Adrenal gland (tissue), 12 donors: ENCODE measurements around the gene MLC1. TPM values are rescaled to one million over a fixed set of nuclear protein-coding genes. Genes with fewer than 3 reads are reported as not detected.

ENCODE experiments used
- DNase-seq, 7 donors: peaks; one replicate each; pipeline ENCODE4 v3.0.0-alpha.2; 2019 to 2020
- H3K27ac ChIP-seq, 5 donors: fragments of 200-600 bp; sonication (generic) in 4 of 5; 1 replicate in 3 of 5; 2 replicates in 2 of 5; pipeline versions ENCODE4 v1.5.1 to v1.8.0; 2016 to 2020; ENCODE audit warnings: mild to moderate bottlenecking in 1 of 5
- H3K27me3 ChIP-seq: fragments of 200-600 bp; 2 replicates; pipeline ENCODE4 v1.8.0; 2021
- H3K36me3 ChIP-seq, 2 donors: fragments of 200-600 bp; replicated peaks in 1 of 2; 1 replicate in 1 of 2; 2 replicates in 1 of 2; pipeline versions ENCODE4 v1.5.1 to v1.8.0; 2018 to 2022
- H3K4me1 ChIP-seq, 2 donors: fragments of 200-600 bp; replicated peaks in 1 of 2; 1 replicate in 1 of 2; 2 replicates in 1 of 2; pipeline versions ENCODE4 v1.5.1 to v1.8.0; 2018 to 2021
- H3K4me3 ChIP-seq, 4 donors: fragments of 200-600 bp; sonication (generic) in 3 of 4; one replicate each; pipeline ENCODE4 v1.5.1; 2016 to 2018
- H3K9me3 ChIP-seq, 3 donors: fragments of 200-600 bp; sonication (generic) in 1 of 3; replicated peaks in 1 of 3; 1 replicate in 2 of 3; 2 replicates in 1 of 3; pipeline versions ENCODE4 v1.5.1 to v1.8.0; 2016 to 2021
- POLR2A ChIP-seq, 2 donors: fragments of 450-650 bp; IDR thresholded peaks; one replicate each; pipeline ENCODE4 v1.6.1; 2017; ENCODE audit warnings: antibody characterized with exemption in 2 of 2, mild to moderate bottlenecking in 2 of 2, moderate library complexity in 1 of 2
- WGBS, 4 donors: extraction: QIAGEN DNeasy Blood & Tissue Kit in 2 of 4; methylation state at CpG; one replicate each; pipeline versions ENCODE4 v1.1.5 to v1.1.7; 2013 to 2017; 5-methylcytosine and 5-hydroxymethylcytosine counted together
- intact Hi-C, 2 donors: fragments of 100-400 bp; cut with DNase I; formaldehyde crosslinking; loops; one replicate each; pipeline versions ENCODE4 v1.14.1 to v1.15.0; 2022 to 2023
- polyA plus RNA-seq, 3 donors: library from polyadenylated mRNA; stranded (reverse); fragments of 200-250 nt in 2 of 3; fragments of 350-450 nt in 1 of 3; fragmentation: Illumina TruSeq in 1 of 3; extraction: RNeasy Lipid Tissue Mini Kit (QIAGEN cat#74804) in 1 of 3; gene quantifications; one replicate each; pipeline ENCODE4 v1.2.3, GENCODE V29; 2013 to 2014
- total RNA-seq, 9 donors: library from RNA; depleted of rRNA in 4 of 9; stranded (reverse); fragments of >200 nt in 4 of 9; fragments of 120-200 nt in 1 of 9; fragmentation: NEBNext Ultra II Directional in 1 of 9; extraction: Animal tissue kit (Norgen Biotek cat#: 25700) in 1 of 9; gene quantifications; one replicate each; pipeline versions ENCODE4 v1.1.0 to v1.2.4, GENCODE V29; 2013 to 2023
- TF ChIP-seq, protein P1 (sequence below), 6 experiments: fragments of 450-650 bp in 4 of 6; fragments of 200-600 bp in 2 of 6; sonication (generic) in 1 of 6; IDR thresholded peaks; 1 replicate in 5 of 6; 2 replicates in 1 of 6; pipeline versions ENCODE4 v1.5.1 to v1.8.0; 2016 to 2021; ENCODE audit warnings: antibody characterized with exemption in 6 of 6, mild to moderate bottlenecking in 2 of 6, moderate library complexity in 1 of 6
- donor health status: healthy with polysubstance abuse.
- donor health status: Bipolar disorder and iron deficiency.
- donor health status: DM: yes; HTN: yes; CAD: no.
- donor health status: DM: no; HTN: no; CAD: no.
- donor health status: DM: no; HTN: no; CAD: no.
- donor health status: DM: yes; HTN: yes; CAD: no.

MLC1 gene
- total and polyA plus RNA-seq, 12 donors = 0.03 to 0.22 TPM; not detected in 10

- H3K9me3 ChIP-seq = no peaks in the 10 kb centered on the region
- H3K27ac ChIP-seq = no peak overlapping the region
- no peak overlapping the region for H3K4me3 ChIP-seq
- TF ChIP-seq POLR2A (IDR thresholded peaks at IDR 0.05) = no peak
- TF ChIP-seq, protein P1, sequence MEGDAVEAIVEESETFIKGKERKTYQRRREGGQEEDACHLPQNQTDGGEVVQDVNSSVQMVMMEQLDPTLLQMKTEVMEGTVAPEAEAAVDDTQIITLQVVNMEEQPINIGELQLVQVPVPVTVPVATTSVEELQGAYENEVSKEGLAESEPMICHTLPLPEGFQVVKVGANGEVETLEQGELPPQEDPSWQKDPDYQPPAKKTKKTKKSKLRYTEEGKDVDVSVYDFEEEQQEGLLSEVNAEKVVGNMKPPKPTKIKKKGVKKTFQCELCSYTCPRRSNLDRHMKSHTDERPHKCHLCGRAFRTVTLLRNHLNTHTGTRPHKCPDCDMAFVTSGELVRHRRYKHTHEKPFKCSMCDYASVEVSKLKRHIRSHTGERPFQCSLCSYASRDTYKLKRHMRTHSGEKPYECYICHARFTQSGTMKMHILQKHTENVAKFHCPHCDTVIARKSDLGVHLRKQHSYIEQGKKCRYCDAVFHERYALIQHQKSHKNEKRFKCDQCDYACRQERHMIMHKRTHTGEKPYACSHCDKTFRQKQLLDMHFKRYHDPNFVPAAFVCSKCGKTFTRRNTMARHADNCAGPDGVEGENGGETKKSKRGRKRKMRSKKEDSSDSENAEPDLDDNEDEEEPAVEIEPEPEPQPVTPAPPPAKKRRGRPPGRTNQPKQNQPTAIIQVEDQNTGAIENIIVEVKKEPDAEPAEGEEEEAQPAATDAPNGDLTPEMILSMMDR (IDR thresholded peaks at IDR 0.05) = no peak
- H3K27me3 ChIP-seq = peaks cover 41% of the 10 kb centered on the region
- no peak for DNase-seq
- no peaks in the 10 kb centered on the region for H3K36me3 ChIP-seq
- no peaks in the 10 kb centered on the region for H3K4me1 ChIP-seq
- 72 to 85% (median 78%) methylated on average over 13 to 21 of the region's 21 CpGs for WGBS, 4 donors
- intact Hi-C loops = no loop called here
Measured at GRCh38 chr22:50016988-50017700, 68.1 kb downstream of the MLC1 start.

DNA sequence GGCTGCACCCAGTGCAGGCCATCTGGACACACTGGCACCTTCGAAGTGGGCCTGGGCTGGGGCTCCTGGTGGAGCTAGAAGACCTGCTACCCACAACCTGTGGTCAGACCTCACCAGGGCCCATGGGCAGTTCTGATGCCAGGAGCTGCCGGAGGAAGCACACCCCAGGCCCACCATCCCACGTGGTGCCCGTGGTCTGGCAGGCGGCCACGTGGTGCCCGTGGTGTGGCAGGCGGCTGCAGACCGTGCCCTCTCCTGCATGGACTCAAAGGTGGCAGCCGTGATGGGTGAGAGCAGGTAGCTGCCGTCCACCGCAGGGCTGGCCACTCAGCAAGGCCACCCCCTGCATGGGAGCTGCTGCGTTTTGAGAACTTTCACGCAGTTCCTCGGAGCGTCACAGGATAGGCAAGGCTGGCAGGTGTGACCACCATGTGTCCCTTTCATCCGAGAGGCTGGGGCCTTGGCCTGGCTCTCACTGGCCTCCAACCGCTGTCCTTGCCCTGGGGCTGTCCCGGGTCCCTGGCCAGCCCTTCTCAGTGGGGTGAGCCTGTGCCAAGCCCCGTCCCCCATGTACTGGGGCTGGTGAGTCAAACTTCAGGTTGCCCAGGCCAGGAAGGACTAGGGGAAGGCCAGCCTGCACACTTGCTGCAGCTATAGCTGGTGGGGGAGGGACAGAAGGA, 68.8 kb downstream of the MLC1 start:
- peaks cover 47% of the 10 kb centered on the region for H3K27me3 ChIP-seq
- no peak for DNase-seq

GRCh38 chr22:50015451-50016307, 69.5 kb downstream of the MLC1 start:
- Histone ChIP-seq H3K27ac (no peak overlapping the region), H3K4me1 (no peaks in the 10 kb centered on the region), H3K27me3 (peaks cover 50% of the 10 kb centered on the region), H3K4me3 (no peak overlapping the region), H3K36me3 (no peaks in the 10 kb centered on the region), H3K9me3 (no peaks in the 10 kb centered on the region)
- no peak for DNase-seq
- TF ChIP-seq, protein P1 (IDR thresholded peaks at IDR 0.05) = no peak
- TF ChIP-seq POLR2A (IDR thresholded peaks at IDR 0.05) = no peak
- 40 to 80% (median 55%) methylated on average over 4 to 30 of the region's 30 CpGs for WGBS, 4 donors
- intact Hi-C loops = no loop called here

More for the DNA sequence above, 68.8 kb downstream of the MLC1 start:
- intact Hi-C loops = no loop called here
- WGBS, 4 donors = 64 to 82% (median 74%) methylated on average over 6 to 20 of the region's 20 CpGs; no CpG with 5 or more reads in 1 of the 4 donors
- Histone ChIP-seq H3K27ac (no peak overlapping the region), H3K9me3 (no peaks in the 10 kb centered on the region), H3K36me3 (no peaks in the 10 kb centered on the region), H3K4me1 (no peaks in the 10 kb centered on the region), H3K4me3 (no peak overlapping the region)
- TF ChIP-seq, protein P1 (IDR thresholded peaks at IDR 0.05) = no peak
- no peak for TF ChIP-seq POLR2A (IDR thresholded peaks at IDR 0.05)
